K562 (cell line): ENCODE measurements around the gene KIF27. TPM values are rescaled to one million over a fixed set of nuclear protein-coding genes. Genes with fewer than 3 reads are reported as not detected.
A peak's percentile ranks its signal among the peaks of the same experiment; 100 is the strongest.
"Not testable (repeated sequence)": the region's sequence is repeated elsewhere in the genome, so short reads cannot be mapped to it uniquely, and the experiment has no call there.

Experiments
- ATAC-seq: fragments of 200-7000 bp; cut with Tn5 transposase; 3 replicates; pipeline ENCODE4 v1.9.1; 2020; ENCODE audit warnings: moderate library complexity
- BruUV-seq: library from RNA; stranded (reverse); fragments of 400-500 nt; replicated peaks from 2 replicates; lab custom pipeline; 2021; lab: Mats Ljungman, UMichigan
- CTCF ChIA-PET: fragments of 300-600 bp; formaldehyde crosslinking; extraction: SDS; loops from one replicate; lab custom pipeline; 2021; ENCODE audit warnings: low intra/inter-chr PET ratio; lab: Yijun Ruan, JAX
- POLR2A ChIA-PET: fragments of 300-600, 350-650 bp; sonication (Branson Sonifier 250); formaldehyde crosslinking; extraction: SDS; loops from one replicate; lab custom pipeline; 2021; ENCODE audit warnings: antibody characterized with exemption, inconsistent platforms; lab: Yijun Ruan, JAX
- DNase-seq, 4 experiments: peaks; one replicate each; pipeline versions ENCODE4 v3.0.0 to v3.0.0-alpha.2; 2011 to 2018; ENCODE audit warnings: low spot score in 3 of 4, mixed read lengths in 3 of 4; ENCODE audit errors: extremely low read depth in 1 of 4
- FAIRE-seq: peaks from 2 replicates; lab custom pipeline; 2011; peaks lifted over from hg19 to GRCh38; lab: Jason Lieb, UNC
- H2AFZ ChIP-seq: 2 replicates; pipeline ENCODE4 v1.6.0; 2011; ENCODE audit warnings: low read depth, low read length, control low read depth, inconsistent platforms
- H3K27ac ChIP-seq: fragments of 200-600 bp; 3 replicates; pipeline ENCODE4 v1.8.0; 2011; ENCODE audit warnings: low read depth, mild to moderate bottlenecking, control low read depth, inconsistent platforms, low read length, moderate library complexity, mixed read lengths; ENCODE audit errors: extremely low read depth
- H3K27me3 ChIP-seq, 2 experiments: fragments of 300-600 bp in 1 of 2; 2 replicates in 1 of 2; 3 replicates in 1 of 2; pipeline versions ENCODE4 v1.6.0 to v1.8.0; 2011; ENCODE audit warnings: inconsistent platforms in 2 of 2, low read length in 2 of 2, mild to moderate bottlenecking in 1 of 2, mixed read lengths in 1 of 2, moderate library complexity in 1 of 2; ENCODE audit not compliant: control insufficient read depth in 2 of 2, insufficient read depth in 2 of 2
- H3K36me3 ChIP-seq: fragments of 300-600 bp; 3 replicates; pipeline ENCODE4 v1.8.0; 2011; ENCODE audit warnings: mild to moderate bottlenecking, low read length, inconsistent platforms; ENCODE audit not compliant: control insufficient read depth, insufficient read depth
- H3K4me1 ChIP-seq, 2 experiments: fragments of 200-600 bp in 1 of 2; replicated peaks in 1 of 2; 2 replicates in 1 of 2; 3 replicates in 1 of 2; pipeline versions ENCODE4 v1.5.1 to v1.8.0; 2011; ENCODE audit warnings: inconsistent platforms in 2 of 2, low read length in 2 of 2, mild to moderate bottlenecking in 1 of 2, mixed read lengths in 1 of 2, moderate library complexity in 1 of 2; ENCODE audit not compliant: control insufficient read depth in 2 of 2, insufficient read depth in 2 of 2
- H3K4me2 ChIP-seq: 2 replicates; pipeline ENCODE4 v1.6.1; 2011; ENCODE audit warnings: low read length, control low read depth, inconsistent platforms, mixed read lengths; ENCODE audit not compliant: insufficient read depth
- H3K4me3 ChIP-seq: fragments of 200-600 bp; sonication (generic), shearing (Covaris generic); 2 replicates; pipeline ENCODE4 v1.5.1; 2016; ENCODE audit warnings: control low read depth, inconsistent platforms
- H3K79me2 ChIP-seq: fragments of 200-600 bp; 3 replicates; pipeline ENCODE4 v1.8.0; 2011; ENCODE audit warnings: low read length, inconsistent platforms; ENCODE audit not compliant: control insufficient read depth, insufficient read depth
- H3K9ac ChIP-seq, 2 experiments: 2 replicates each; pipeline versions ENCODE4 v1.6.0 to v1.6.1; 2011; ENCODE audit warnings: low read depth in 2 of 2, low read length in 2 of 2, control low read depth in 1 of 2, inconsistent platforms in 1 of 2, mild to moderate bottlenecking in 1 of 2, mixed read lengths in 1 of 2; ENCODE audit not compliant: insufficient read depth in 1 of 2
- H3K9me1 ChIP-seq: one replicate; pipeline ENCODE4 v1.6.0; 2011; ENCODE audit warnings: inconsistent platforms, mild to moderate bottlenecking, low read length, moderate library complexity; ENCODE audit not compliant: control insufficient read depth, insufficient read depth
- H3K9me3 ChIP-seq: replicated peaks from 2 replicates; pipeline ENCODE4 v1.5.1; 2011; ENCODE audit warnings: low read depth, low read length, inconsistent platforms; ENCODE audit not compliant: control insufficient read depth, insufficient read depth
- H4K20me1 ChIP-seq: replicated peaks from 2 replicates; pipeline ENCODE4 v1.6.1; 2011; ENCODE audit warnings: low read length, inconsistent platforms, mixed read lengths; ENCODE audit not compliant: control insufficient read depth, insufficient read depth
- WGBS: fragments of 100-300 bp; shearing (Covaris generic); methylation state at CpG from one replicate; pipeline ENCODE4 v1.1.6; 2016; ENCODE audit warnings: low coverage, mixed read lengths; ENCODE audit not compliant: insufficient coverage; ENCODE audit errors: missing lambda C conversion rate; 5-methylcytosine and 5-hydroxymethylcytosine counted together
- in situ Hi-C: fragments of 300-500 bp; cut with MboI; formaldehyde crosslinking; loops from 4 replicates; pipeline ENCODE4 v1.15.0; 2018; ENCODE audit warnings: inconsistent platforms, mixed read lengths
- intact Hi-C: fragments of 100-400 bp; cut with micrococcal nuclease; formaldehyde crosslinking; loops from 2 replicates; pipeline ENCODE4 v1.14.2; 2022
- polyA plus RNA-seq, 8 experiments: library from polyadenylated mRNA; depleted of rRNA in 4 of 8; stranded (reverse) in 5 of 8; unstranded in 3 of 8; fragments of >200 nt; fragmentation: Nextera tagmentation in 2 of 8; fragmentation: Illumina TruSeq in 1 of 8; extraction: Ambion mirVana in 2 of 8; extraction: Trizol in 1 of 8; gene quantifications; 2 replicates each; pipeline versions ENCODE4 v1.2.1 to v1.2.3, GENCODE V29; 2011 to 2014; ENCODE audit warnings: inconsistent platforms in 1 of 8, missing spikeins in 1 of 8
- total RNA-seq, 7 experiments: library from RNA; depleted of rRNA in 6 of 7; stranded (reverse); fragments of >200 nt in 6 of 7; fragmentation: Illumina TruSeq in 2 of 7; extraction: Trizol in 2 of 7; gene quantifications; 2 replicates each; pipeline versions ENCODE4 v1.2.1 to v1.2.3, GENCODE V29; 2011 to 2021; ENCODE audit warnings: low replicate concordance in 1 of 7

KIF27 gene
- total and polyA plus RNA-seq, 9 of the 15 experiments (the other 6 are each of a cell fraction or from before 2014, with no cell fraction given) = 0.32 to 2.4 (median 0.98) TPM

- H3K4me3 ChIP-seq, CTCF ChIA-PET, ATAC-seq, H3K36me3 ChIP-seq, H3K4me1 ChIP-seq, H3K79me2 ChIP-seq, H2AFZ ChIP-seq, in situ Hi-C loops, POLR2A ChIA-PET, H3K27me3 ChIP-seq, H3K27ac ChIP-seq, DNase-seq, H3K9me1 ChIP-seq, intact Hi-C loops, H3K9ac ChIP-seq, H3K4me2 ChIP-seq, BruUV-seq, H3K9me3 ChIP-seq, H4K20me1 ChIP-seq: not testable (repeated sequence)
- WGBS = 57% methylated on average over 2 of the region's 2 CpGs
- FAIRE-seq = peak; percentile 65
Observed at GRCh38 chr9:83894301-83894700, 26.9 kb downstream of the KIF27 start.

- H3K9ac ChIP-seq, BruUV-seq, H2AFZ ChIP-seq, H3K4me1 ChIP-seq, H3K27ac ChIP-seq, FAIRE-seq, H3K79me2 ChIP-seq, H3K27me3 ChIP-seq, CTCF ChIA-PET, H3K9me3 ChIP-seq, ATAC-seq, H4K20me1 ChIP-seq, intact Hi-C loops, H3K9me1 ChIP-seq, H3K4me3 ChIP-seq, H3K4me2 ChIP-seq, H3K36me3 ChIP-seq, DNase-seq, in situ Hi-C loops: not testable (repeated sequence)
- POLR2A ChIA-PET = interaction anchor here (1.2 kb wide), 1 partner anchor 1955 kb away, joined by 3 read pairs; no protein-coding TSS in a partner anchor
- WGBS = 80% methylated on average over 2 of the region's 2 CpGs
Observed at GRCh38 chr9:83886498-83886897, 34.7 kb downstream of the KIF27 start.
